CD4-positive, alpha-beta T cell treated with Interferon gamma for 1 hour (primary cell): ENCODE results near the gene SLC25A30.
"Not testable (repeated sequence)": the region's sequence is repeated elsewhere in the genome, so short reads cannot be mapped to it uniquely, and the experiment has no call there.

Experiments used
- DNase-seq: peaks from one replicate; pipeline ENCODE4 v3.0.0-alpha.2; 2020

The SLC25A30 gene

DNA sequence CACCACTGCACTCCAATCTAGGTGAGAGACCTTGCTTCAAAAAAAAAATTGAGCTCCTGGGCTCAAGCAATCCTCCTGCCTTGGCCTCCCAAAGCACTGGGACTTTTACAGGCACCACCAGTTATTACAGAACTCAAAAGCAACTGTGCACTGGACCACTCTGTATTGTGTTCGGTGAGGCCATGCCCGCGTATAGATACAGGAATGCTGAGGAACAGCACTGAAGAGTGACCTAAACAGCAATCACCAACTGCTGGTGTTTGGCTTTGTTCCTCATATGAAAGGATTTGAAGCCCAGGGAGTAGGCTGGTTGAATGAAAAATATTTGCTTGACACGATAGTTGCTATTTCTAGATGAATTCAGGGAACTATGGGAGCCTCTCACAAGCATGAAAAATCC is 29.5 kb downstream of the SLC25A30 start:
- no peak for DNase-seq

DNA sequence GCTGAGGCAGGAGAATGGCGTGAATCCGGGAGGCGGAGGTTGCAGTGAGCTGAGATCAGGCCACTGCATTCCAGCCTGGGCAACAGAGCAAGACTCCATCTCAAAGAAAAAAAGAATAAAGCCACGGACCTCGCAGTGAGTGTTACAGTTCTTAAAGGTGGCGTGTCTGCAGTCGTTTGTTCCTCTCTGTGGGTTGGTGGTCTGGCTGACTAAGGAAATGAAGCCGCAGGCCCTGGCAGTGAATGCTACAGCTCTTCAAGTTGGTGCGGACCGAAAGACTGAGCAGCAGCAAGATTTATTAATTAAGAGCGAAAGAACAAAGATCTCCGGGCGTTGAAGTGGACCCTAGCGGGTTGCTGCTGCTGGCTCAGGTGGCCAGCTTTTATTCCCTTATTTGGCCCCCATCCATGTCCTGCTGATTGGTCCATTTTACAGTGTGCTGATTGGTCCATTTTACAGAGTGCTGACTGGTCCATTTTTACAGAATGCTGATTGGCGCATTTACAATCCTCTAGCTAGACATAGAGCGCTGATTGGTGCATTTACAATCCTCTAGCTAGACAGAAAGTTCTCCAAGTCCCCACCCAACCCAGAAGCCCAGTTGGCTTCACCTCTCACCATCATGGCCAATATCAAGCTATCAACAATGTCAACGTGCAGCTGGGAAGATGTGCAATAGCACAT is 31.1 kb downstream of the SLC25A30 start:
- not testable (repeated sequence) for DNase-seq

DNA sequence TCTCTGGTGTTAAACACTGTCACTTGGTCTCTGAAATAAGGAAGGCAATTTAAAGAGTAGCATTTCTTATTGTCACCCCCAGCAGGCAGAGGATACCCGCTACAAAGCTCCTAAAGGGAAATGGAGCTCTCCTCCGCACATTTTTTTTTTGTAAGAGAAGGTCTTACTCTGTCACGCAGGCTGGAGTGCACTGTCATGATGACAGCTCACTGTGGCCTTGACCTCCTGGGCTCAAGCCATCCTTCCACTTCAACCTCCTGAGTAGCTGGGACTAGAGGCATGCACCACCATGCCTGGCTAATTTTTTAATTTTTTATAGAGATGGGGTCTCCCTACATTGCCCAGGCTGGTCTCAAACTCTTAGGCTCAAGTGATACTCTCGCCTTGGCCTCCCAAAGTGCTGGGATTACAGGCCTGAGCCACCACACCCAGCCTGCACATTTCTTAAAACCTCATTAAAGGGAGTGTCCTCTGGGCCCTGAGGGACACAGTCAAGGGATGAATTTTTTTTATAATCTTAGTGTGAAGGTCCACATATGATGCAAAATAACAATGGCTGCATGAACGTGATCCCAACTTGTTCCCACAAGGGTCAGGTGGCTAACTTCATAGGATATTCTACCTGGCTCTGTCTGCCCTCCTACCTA is 32.1 kb downstream of the SLC25A30 start:
- DNase-seq = no peak

DNA sequence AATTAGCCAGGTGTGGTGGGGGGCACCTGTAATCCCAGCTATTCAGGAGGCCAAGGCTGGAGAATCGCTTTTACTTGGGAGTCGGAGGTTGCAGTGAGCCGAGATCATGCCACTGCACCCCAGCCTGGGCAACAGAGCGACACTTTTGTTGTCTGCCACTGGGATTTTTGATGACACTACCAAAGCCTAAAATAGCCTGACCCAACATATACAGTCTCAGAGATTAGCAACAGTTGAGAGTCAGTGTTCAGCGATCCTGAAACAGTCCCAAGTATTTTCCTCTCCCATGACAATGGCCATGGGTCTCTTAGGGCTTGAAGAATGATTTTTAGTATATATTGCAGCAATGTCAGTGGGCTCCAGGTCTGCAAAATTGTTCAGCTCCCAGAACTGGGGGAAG is 32.9 kb downstream of the SLC25A30 start:
- no peak for DNase-seq

DNA sequence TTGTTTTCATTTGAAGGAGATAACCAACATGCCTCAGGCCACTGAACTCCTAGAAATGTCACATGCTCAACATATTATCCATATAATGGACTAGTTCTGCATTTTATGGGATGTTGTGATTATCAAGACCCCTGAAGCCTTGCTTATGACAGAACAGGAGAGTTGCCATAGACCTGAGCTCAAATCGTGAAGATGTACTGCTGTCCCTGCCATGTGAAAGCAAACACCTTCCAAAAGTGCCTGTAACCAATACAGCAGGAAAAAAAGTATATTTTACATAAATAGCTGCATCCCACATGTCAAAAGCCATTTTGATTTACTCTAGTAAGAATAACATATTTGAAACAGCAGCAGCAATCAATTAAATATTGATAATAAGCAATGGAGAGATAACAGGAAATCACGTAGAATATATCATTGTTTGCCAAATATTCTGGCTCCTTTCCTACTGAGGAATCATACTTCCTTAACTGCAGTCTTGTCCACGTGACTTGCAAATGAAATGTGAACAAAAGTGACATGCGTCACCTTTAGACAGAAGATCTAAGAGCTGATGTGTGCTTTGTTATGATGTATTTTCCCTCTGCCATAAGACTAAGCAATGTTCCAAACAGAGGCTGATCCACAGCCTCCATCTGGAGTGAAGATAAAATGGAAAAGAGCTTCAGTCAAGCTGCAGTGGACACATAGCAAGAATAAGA is 33.5 kb downstream of the SLC25A30 start:
- DNase-seq = no peak

DNA sequence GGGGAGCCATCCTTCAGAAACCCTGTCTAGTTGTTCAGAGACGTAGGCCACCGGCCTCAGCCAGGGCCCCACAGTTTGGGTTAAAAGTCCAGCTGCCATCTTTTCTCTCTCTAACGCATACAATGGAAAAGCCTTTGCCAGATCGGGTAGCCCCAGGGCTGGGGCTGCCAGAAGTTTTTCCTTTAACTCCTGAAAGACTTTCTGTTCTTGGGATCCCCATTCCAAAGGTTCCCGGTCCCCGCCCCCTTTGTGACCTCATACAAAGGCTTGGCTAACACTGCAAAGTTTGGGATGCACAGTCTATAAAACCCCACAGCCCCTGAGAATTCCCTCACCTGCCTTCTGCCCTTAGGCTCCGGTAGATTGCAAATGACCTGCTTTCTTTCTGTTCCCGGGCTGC is 35.4 kb downstream of the SLC25A30 start:
- DNase-seq = not testable (repeated sequence)

DNA sequence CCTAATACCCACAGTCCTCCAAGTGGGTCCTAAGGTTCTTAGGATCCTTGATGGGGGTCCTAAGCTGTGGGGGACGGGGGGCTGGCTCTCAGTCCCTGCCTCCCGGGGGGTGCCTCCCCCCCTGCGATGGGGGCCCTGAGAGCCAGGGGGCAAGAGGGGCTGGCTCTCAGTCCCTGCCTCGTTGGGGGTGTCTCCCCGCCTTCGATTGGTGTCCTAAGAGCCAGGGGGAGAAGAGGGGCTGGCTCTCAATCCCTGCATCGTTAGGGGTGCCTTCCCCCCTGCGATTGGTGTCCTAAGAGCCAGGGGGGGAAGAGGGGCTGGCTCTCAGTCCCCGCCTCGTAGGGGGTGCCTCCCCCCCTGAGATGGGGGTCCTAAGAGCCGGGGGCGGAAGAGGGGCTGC is 37.0 kb downstream of the SLC25A30 start:
- no peak for DNase-seq

DNA sequence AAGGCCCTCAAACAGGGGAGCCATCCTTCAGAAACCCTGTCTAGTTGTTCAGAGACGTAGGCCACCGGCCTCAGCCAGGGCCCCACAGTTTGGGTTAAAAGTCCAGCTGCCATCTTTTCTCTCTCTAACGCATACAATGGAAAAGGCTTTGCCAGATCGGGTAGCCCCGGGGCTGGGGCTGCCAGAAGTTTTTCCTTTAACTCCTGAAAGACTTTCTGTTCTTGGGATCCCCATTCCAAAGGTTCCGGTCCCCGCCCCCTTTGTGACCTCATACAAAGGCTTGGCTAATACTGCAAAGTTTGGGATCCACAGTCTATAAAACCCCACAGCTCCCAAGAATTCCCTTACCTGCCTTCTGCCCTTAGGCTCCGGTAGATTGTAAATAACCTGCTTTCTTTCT is 37.5 kb downstream of the SLC25A30 start:
- not testable (repeated sequence) for DNase-seq

DNA sequence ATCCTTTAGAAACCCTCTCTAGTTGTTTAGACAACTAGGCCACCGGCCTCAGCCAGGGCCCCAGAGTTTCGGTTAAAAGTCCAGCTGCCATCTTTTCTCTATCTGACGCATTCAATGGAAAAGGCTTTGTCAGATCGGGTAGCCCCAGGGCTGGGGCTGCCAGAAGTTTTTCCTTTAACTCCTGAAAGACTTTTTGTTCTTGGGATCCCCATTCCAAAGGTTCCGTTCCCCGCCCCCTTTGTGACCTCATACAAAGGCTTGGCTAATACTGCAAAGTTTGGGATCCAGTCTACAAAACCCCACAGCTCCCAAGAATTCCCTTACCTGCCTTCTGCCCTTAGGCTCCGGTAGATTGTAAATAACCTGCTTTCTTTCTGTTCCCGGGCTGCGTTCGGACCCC is 38.7 kb downstream of the SLC25A30 start:
- DNase-seq = not testable (repeated sequence)

DNA sequence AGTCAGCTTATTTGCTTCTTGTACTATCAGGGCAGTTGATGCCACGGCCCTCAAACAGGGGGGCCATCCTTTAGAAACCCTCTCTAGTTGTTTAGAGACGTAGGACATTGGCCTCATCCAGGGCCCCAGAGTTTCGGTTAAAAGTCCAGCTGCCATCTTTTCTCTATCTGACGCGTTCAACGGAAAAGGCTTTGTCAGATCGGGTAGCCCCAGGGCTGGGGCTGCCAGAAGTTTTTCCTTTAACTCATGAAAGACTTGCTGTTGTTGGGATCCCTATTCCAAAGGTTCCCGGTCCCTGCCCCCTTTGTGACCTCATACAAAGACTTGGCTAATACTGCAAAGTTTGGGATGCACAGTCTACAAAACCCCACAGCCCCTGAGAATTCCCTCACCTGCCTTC is 39.4 kb downstream of the SLC25A30 start:
- DNase-seq = not testable (repeated sequence)

DNA sequence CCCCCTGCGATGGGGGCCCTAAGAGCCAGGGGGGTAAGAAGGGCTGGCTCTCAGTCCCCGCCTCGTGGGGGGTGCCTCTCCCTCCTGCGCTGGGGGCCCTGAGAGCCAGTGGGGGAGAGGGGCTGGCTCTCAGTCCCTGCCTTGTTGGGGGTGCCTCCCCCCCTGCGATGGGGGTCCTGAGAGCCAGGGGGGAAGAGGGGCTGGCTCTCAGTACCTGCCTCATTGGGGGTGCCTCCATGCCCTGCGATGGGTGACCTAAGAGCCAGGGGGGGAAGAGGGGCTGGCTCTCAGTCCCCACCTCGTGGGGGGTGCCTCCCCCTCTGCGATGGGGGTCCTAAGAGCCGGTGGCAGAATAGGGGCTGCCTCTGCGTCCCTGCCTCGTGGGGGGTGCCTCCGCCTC is 40.9 kb downstream of the SLC25A30 start:
- DNase-seq = not testable (repeated sequence)

DNA sequence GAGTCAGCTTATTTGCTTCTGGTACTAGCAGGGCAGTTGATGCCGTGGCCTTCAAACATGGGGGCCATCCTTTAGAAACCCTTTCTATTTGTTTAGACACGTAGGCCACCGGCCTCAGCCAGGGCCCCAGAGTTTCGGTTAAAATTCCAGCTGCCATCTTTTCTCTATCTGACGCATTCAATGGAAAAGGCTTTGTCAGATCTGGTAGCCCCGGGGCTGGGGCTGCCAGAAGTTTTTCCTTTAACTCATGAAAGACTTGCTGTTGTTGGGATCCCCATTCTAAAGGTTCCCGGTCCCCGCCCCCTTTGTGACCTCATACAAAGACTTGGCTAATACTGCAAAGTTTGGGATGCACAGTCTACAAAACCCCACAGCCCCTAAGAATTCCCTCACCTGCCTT is 41.5 kb downstream of the SLC25A30 start:
- DNase-seq = not testable (repeated sequence)

DNA sequence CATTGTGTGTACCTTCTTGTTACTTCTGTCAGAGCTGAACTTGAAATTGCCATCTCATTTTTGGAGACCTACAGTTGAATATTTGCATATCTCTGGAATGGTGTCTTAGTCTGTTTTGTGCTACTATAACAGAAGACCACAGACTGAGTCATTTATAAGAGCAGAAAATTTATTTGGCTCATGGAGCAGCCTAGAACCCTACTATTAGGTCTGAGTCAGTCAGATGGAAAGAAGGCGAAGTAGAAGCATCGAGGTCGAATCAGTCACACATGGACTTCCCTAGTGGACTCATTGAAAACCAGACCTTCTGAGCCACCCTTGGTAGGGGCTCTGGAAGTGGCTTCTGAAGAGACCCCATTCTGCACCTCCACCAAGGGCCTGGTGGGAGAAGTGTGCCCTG is 43.3 kb downstream of the SLC25A30 start:
- no peak for DNase-seq

DNA sequence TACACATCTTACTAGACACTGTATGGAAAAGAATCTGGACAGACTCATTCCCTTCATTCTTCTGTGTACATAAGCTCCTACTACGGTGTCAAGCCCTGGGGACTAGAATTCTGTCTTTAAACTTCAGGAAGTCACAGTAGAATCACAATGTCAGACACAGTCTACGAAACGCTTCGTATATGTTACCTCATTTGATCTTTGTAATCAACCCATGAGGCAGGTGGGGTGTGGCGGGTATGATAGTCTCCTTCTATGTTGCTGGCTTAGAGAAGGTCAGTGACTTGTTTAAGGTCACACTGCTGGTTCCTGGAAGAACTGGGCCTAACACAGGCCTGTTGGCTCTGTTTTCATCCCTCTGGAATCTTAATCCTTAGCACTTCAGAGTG is 45.0 kb downstream of the SLC25A30 start:
- DNase-seq = no peak

DNA sequence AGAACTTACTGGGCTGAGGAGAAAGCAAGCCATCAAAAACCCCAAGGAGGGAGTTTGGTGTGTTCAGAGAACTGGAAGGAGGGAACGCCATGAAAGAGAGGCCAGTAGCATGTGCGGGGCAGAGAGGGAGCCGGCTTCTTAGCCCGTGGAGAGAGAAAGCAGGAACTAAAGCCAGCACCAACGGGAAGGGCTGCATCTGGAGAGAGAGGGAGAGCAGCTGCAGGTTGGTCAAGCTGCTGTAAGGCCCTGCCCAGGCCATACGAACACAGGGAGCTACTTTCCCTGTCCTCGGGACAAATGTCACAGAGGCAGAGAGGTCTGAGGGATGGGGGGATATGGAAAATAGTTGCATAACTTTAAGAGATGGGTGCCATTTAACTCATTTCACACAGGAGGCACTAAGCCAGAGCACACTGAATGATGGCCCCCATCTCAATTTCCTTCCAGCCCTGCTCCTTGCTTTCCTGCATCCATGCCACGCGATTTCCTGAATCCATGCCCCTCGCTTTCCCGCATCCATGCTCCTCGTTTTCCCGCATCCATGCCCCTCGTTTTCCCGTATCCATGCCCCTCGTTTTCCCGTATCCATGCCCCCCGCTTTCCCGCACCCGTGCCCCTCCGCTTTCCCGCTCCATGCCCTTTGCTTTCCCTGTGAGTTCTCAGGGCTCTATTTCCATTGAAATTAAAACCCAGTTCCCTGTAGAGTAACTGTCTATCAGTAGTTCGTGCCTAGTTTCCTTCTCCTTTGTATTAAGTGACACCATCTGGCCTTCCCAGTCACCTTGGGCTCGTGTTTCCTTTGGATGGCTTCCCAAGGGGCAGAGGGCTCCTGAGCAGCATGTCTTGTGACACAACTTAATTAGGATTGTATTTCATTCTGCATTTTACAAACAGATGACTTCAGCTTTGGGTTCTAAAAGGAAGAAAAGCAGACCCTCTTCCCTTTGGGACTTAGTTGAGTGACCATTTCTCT is 45.7 kb downstream of the SLC25A30 start:
- DNase-seq = no peak

DNA sequence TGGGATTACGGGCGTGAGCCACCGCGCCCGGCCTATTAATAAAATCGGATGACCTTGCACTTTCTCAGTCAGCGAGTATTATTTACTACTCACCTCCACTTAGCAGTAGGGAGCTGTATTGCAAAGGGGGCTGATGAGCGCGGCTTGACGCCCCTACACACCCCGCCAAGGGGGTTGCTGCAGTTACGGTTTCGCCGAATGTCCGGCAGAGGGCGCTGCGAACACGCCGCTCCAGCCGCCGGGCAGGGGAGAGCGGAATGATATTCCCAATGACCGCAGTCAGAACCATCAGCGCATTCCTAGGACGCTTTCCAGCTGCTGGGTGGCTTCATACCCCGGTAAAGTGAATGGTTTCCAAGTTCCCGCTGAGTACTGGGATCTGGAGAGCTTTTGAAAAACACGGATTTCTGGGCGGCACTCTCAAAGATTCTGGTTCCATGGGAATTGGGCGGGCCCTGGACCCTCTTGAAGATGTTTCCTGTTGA is 47.2 kb downstream of the SLC25A30 start:
- DNase-seq = peak; percentile 41

DNA sequence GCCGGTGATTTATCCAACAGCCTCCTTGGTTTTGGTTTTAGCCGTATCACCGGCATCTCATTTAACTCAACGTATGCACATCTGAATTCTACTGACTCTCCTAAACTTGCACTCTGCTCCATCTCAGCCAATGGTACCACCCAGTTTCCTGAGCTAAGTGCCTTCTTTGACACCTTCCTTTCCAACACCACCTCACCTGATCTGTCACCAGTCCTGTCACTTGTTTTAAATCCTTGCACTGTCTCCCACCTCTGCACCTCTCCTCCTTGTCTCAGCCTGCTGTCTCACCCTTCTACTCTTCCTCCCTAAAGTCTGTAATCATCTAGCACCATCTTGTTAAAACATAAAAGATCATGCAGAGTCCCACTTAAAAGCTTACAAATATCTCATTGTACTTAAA is 49.1 kb downstream of the SLC25A30 start:
- DNase-seq = no peak

DNA sequence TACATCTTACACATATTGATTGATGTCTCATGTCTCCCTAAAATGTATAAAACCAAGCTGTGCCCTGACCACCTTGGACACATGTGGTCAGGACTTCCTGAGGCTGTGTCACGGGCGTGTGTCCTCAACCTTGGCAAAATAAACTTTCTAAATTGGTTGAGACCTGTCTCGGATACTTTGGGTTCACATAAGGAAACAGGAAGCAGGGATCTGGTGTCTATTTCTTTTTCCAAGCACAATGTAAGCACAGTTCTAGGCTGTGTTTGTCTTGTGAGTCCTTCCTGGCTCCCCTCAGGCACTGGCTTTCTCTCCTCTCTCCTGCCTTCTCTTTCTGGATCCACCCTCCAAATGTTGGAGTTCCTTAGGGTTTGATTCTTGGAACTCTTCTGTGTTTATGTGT is 49.6 kb downstream of the SLC25A30 start:
- no peak for DNase-seq

DNA sequence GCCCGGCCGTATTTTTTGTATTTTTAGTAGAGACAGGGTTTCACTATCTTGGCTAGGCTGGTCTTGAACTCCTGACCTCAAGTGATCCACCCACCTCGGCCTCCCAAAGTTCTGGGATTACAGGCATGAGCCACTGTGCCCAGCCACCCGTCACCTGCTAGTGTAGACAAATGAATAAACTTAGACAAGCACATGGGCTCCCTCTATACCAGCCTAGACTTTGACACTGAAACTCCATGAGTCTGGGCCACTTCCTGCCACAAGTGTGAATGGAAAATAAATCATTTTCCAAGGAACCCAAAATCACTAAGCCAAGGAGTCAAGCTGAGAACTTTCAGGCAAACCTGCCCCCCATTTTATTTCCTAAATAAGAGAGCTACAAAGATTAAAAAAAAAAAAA is 50.2 kb downstream of the SLC25A30 start:
- DNase-seq = no peak

DNA sequence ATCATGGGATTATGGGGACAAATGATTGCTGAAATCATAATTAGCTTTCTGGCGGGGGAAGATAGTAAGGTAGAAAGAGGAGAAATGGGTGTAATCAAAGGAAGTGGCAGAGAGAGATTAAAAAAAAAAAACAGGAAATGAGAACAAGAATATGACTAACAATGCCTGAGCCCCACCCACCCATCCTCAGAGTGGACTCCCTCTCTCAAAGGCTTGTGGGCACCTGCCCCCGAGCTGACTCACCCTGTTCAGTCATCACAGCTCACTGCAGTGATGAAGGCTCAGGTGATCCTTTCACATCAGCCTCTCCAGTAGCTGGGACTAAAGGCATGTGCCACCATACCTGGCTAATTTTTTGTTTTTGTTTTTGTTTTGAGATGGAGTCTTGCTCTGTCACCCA is 50.8 kb downstream of the SLC25A30 start:
- peak; percentile 89 for DNase-seq

DNA sequence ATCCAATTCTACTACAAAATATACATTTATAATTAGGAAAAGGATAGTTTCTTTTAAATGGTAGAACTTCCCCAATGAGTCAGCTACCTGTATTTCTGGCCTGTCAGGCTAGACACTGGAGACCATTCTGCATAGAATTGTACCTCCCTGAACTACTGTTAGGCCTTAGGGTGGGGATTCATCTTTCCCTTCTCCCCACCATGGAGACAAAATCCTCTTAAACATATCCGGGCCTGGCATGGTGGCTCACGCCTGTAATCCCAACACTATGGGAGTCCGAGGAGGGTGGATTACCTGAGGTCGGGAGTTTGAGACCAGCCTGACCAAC is 52.7 kb downstream of the SLC25A30 start:
- no peak for DNase-seq

DNA sequence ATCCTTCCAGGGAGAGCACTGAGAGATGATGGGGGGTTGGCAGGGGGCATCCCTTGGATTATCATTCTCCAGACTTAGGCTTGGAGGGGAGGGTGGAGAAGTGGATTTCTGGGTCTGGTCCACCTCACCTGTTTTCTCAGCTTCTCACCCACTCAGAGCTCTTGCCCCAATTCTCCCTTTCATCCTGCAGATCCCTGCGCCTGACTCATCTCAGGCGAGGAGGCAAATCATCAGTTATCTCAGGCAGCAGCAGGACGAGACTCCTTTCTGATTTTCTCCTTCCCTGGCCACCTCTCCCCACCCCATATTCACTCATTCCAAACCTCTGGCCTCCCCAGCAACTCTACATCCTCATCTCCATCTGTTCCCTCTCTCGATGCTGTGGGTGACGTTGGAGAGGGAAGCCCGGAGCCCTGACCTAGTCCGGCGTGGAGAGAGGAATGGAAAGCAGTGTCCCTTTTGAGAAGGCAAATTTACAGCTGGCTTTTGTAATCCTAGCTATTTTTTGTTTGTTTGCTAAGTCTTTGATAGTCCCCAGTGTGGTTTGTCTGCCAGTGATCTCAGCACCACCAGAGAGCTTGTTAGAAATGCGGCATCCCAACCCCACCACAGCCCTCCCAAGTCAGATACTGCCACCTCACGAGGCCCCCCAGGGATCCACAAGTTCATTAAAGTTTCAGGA is 53.2 kb downstream of the SLC25A30 start:
- no peak for DNase-seq
